ENCODE data around the gene EPN2.

Gene EPN2

DNA sequence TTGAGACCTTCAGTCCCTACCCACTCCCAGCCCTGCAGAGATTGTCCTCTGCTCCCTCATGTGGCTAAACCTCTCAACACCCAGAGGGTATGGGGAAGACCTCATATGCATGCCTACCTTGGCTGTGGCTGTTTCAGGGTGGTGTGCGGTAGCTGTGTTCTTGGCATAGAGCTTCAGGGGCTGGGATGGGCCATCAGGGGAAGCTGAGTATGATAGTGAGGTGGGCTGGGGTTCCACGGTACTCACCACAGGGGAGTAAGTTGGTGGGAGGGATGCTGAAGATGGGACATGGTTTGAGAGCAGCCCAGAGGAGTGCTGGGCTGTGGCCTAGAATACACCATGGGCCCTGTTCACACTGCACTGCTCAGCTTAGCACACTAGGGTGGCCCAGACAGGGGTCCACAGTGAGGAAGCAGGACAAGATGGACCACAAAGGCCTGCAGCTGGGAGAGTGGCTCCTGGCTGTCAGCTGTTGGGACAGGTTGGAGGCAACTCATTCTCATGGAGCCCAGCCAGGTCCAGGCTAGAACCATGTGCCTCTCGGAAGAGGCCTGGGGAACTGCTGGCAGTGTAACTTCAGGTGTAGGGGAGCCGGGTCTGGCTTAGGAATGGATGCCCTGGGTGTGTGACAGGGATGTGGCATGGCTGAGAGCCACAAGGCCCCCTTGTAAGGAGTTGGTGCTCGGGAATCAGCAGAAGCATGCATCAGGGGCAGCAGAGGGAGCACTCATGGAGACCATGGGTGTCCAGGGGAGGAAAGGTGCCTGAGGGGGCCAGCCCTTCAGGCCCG, 146.7 kb downstream of the EPN2 start:
- no peak for DNase-seq

DNA sequence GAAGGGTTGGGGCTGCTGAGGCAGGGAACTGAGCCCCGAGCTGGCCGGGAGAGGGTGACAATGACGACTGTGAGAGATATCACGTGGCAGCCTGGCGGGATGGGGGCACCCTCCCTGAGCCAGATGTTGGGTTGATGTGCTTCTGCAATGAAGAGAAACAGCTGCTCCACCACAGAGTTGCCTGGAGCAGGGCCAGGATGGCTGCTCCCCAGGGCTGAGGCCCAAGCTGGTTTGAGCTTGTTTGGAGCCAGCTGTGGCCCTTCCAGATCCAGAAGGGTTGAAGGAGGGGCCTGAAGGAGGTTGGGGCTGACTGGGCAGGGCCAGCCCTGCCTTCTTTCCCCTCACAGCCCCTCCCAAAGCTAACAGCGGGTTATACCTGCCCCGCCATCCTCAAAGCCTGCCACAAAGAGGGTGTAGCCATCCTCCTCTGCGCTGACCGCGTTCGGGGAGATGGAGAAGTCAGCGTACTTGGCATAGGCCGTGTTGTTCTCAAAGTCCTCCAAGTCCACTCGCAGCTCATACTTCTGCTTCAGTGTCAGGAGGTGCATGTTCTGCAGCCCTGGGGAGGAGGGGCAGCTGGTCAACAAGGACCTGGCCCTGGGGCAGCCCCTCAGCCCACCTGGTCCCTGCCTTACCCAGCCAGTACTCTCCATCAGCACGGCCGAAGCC, 147.7 kb downstream of the EPN2 start:
- no peak for DNase-seq

DNA sequence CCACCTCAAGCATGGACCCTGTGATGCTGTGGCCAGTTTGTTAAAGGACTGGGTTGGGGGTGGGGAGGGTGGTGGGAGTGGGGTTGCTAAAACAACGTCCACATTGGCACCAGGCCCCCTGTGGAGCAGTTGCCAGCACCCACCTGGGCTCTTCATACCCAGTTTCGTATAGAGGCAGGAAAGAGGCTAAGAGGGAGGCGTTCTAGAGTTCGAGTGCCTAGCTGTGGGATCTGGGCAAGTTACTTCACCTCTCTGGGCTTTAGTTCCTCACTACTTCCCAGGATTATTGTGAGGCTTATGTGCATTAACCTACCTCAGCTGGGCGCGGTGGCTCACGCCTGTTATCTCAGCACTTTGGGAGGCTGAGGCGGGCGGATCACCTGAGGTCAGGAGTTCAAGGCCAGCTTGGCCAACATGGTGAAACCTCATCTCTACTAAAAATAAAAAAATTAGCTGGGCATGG, 148.4 kb downstream of the EPN2 start:
- no peak for DNase-seq
